ENCODE data around the gene ACAP1.

Gene ACAP1

DNA sequence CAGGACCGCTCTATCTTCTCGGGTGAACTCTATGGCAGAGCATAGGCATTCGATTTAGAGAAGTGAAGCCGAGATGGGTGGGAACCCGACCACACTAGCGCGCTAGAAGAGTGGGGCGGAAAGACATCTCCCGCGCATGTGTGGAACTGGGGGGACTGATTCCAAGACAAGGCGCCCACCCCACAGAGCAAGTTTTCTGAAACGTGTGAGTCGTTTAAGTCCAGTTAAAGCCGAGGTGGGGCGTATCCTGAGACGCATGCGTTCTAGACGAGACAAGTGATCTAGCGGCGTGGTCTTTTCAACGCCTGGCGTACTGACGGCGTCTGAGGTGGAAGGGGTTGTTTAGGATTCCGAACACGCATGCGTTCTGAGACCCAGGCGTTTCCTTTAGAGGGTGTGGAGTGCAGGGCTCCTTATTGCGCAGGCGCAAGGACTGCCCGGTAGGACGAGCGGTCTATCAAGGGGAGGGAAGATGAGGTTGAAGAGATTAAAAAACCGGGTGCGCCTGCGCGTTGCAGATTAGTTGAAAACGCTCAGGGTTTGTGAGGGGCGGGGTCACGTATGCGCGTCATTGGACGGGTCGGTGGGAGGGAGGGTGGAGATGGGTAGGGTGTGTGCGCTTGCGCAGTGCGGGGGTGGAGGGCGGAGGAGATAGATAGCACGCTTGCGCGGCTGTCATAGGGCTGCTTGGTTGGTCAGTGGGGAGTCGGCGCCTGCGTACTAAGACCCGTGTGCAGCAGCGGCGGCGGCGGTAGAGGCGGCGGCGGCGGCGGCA lies 29.2 kb upstream of the ACAP1 start, which contains the start of gene EIF5A:
Gene EIF5A (plus strand): TSS at position 718 of the 775 bp plus-strand sequence. CDS start 2,008 bp downstream, outside the sequence.
- ATAC-seq (peak; percentile 78), DNase-seq (peak; percentile 100)
- Mint-ChIP-seq H3K9me3 (no peaks in the 10 kb centered on the region), H3K4me3 (peak within 1 kb of the TSS; percentile 98), H3K36me3 (ENCODE audit: low read depth) (peaks cover 41% of the 10 kb centered on the region), H3K27me3 (peaks cover 5% of the 10 kb centered on the region), H3K4me1 (peaks cover 50% of the 10 kb centered on the region), H3K27ac (peak within 1 kb of the TSS; percentile 99)

DNA sequence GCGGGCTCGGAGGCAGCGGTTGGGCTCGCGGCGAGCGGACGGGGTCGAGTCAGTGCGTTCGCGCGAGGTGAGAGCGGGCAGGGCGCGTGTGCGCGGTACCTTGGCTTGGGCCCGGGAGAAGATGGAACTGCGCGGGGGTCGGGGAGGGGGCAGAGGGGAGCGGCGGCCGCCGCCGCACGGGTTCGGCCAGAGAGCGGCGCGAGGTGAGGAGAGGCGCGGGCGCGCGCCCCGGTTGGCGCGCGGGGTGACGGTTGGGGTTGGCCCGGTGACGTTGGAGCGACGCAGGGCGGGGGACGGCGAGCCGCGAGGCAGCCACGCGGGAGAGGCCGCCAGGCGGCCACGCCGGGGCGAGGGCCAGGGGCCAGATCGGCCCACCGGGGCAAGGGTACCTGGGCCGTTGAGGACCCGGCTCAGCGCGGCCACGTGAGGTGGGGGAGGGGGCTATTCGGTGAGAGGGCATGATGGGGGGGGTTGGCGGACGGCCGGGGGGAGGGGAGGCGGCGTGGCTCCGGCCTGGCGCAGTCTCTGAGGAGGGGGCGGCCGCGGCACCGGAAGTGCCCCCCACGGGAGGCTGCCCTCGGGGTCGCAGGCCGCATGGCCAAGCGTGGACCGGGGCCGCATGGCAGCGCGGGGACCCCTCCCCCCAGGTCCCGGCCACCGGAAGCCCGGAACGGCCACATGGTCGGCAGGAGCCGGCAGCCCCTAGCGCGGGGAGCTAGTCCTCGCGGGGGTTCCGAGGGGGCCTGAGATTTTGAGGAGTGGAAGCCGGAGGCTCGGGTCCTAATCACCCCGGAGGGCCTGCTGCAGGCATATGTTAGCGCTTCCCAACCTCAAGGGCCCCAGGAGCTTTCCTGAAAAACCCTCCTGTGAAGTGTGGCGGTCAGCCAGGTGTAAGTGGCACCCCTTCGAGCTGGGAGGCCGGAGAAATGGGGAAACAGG lies 28.4 kb upstream of the ACAP1 start:
- DNase-seq (peak; percentile 60), ATAC-seq (no peak)
- Mint-ChIP-seq H3K27ac (peak overlapping the region; percentile 99), H3K9me3 (no peaks in the 10 kb centered on the region), H3K4me3 (peak overlapping the region; percentile 98), H3K27me3 (peaks cover 5% of the 10 kb centered on the region), H3K4me1 (peaks cover 58% of the 10 kb centered on the region), H3K36me3 (ENCODE audit: low read depth) (peaks cover 49% of the 10 kb centered on the region)

- Mint-ChIP-seq H3K36me3 (ENCODE audit: low read depth) (peaks cover 55% of the 10 kb centered on the region), H3K4me3 (peak overlapping the region; percentile 98), H3K27me3 (peaks cover 5% of the 10 kb centered on the region), H3K9me3 (no peaks in the 10 kb centered on the region), H3K4me1 (peaks cover 66% of the 10 kb centered on the region), H3K27ac (peak overlapping the region; percentile 99)
- DNase-seq, result peak; percentile 80
- ATAC-seq, result peak; percentile 30
Observed at GRCh38 chr17:7308625-7309433, 27.5 kb upstream of the ACAP1 start.

DNA sequence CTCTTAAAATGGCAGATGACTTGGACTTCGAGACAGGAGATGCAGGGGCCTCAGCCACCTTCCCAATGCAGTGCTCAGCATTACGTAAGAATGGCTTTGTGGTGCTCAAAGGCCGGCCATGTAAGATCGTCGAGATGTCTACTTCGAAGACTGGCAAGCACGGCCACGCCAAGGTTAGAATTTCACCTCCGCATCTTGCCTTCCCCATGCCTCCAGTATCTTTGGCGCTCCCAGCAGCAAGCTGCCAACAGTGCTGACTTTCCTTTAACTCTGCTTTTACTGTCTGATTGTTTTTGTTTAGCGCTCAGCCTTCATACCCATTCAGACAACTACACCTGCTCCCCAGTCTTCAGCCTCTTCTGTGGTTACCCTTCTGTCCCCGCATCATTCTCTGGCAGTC lies 26.7 kb upstream of the ACAP1 start:
- Mint-ChIP-seq H3K36me3 (ENCODE audit: low read depth) (peaks cover 62% of the 10 kb centered on the region), H3K4me1 (peaks cover 74% of the 10 kb centered on the region), H3K27me3 (peaks cover 5% of the 10 kb centered on the region), H3K4me3 (peak overlapping the region; percentile 98), H3K9me3 (no peaks in the 10 kb centered on the region), H3K27ac (peak overlapping the region; percentile 99)
- DNase-seq, result no peak
- no peak for ATAC-seq

- Mint-ChIP-seq H3K9me3 (no peaks in the 10 kb centered on the region), H3K4me3 (peak overlapping the region; percentile 98), H3K27ac (peak overlapping the region; percentile 99), H3K27me3 (peaks cover 5% of the 10 kb centered on the region), H3K4me1 (peaks cover 79% of the 10 kb centered on the region), H3K36me3 (ENCODE audit: low read depth) (peaks cover 65% of the 10 kb centered on the region)
- ATAC-seq (no peak), DNase-seq (no peak)
Observed at GRCh38 chr17:7311110-7311705, 25.1 kb upstream of the ACAP1 start.

DNA sequence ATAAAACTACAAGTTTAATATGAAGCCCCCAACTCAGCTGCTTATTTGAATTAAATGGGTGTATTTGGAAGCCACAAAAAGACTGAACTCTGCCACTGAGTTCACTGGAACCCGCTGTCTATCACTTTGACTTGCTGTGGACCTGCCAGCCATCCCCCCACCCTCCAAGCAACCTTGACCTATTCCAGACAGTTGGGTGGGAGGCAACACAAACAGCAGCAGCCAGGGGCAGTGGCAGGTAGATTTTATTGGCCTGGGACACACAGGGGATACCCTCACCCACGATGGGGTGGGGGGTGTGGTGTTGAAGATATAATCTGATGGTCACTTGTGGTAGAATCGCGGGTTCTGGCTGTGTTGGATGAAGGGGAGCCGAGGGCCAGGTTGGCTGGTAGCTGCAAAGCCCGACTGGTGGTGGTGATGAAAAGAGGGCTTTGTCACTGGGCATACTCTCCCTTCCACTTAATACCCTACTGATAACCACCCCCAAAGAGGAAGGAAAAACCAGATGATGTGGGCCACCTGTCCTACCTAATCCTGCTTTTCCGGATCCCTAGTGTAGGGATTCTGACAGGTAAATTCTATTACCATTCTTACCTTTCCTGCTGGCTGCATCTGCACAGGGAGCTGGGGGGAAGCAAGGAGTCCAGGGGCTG lies 23.8 kb upstream of the ACAP1 start:
- Mint-ChIP-seq H3K4me3 (peak overlapping the region; percentile 98), H3K9me3 (no peaks in the 10 kb centered on the region), H3K27me3 (no peaks in the 10 kb centered on the region), H3K27ac (peak overlapping the region; percentile 90), H3K4me1 (peaks cover 69% of the 10 kb centered on the region), H3K36me3 (ENCODE audit: low read depth) (peaks cover 63% of the 10 kb centered on the region)
- DNase-seq, result no peak
- ATAC-seq, result no peak

GRCh38 chr17:7313088-7313889 lies 23.0 kb upstream of the ACAP1 start:
- Mint-ChIP-seq H3K27ac (peak overlapping the region; percentile 90), H3K4me1 (peaks cover 69% of the 10 kb centered on the region)
- ATAC-seq, result peak; percentile 15

GRCh38 chr17:7313890-7314718 lies 22.2 kb upstream of the ACAP1 start:
- peaks cover 61% of the 10 kb centered on the region for H3K4me1 Mint-ChIP-seq
- peak overlapping the region; percentile 98 for H3K4me3 Mint-ChIP-seq
- no peaks in the 10 kb centered on the region for H3K9me3 Mint-ChIP-seq
- H3K27ac Mint-ChIP-seq, result peak overlapping the region; percentile 90
- no peak for DNase-seq
- no peaks in the 10 kb centered on the region for H3K27me3 Mint-ChIP-seq
- H3K36me3 Mint-ChIP-seq (ENCODE audit: low read depth), result peaks cover 58% of the 10 kb centered on the region
- peak; percentile 6 for ATAC-seq

More at GRCh38 chr17:7313088-7313889, 23.0 kb upstream of the ACAP1 start:
- Mint-ChIP-seq H3K9me3 (no peaks in the 10 kb centered on the region), H3K36me3 (ENCODE audit: low read depth) (peaks cover 66% of the 10 kb centered on the region), H3K4me3 (peak overlapping the region; percentile 98), H3K27me3 (no peaks in the 10 kb centered on the region)
- DNase-seq, result no peak

DNA sequence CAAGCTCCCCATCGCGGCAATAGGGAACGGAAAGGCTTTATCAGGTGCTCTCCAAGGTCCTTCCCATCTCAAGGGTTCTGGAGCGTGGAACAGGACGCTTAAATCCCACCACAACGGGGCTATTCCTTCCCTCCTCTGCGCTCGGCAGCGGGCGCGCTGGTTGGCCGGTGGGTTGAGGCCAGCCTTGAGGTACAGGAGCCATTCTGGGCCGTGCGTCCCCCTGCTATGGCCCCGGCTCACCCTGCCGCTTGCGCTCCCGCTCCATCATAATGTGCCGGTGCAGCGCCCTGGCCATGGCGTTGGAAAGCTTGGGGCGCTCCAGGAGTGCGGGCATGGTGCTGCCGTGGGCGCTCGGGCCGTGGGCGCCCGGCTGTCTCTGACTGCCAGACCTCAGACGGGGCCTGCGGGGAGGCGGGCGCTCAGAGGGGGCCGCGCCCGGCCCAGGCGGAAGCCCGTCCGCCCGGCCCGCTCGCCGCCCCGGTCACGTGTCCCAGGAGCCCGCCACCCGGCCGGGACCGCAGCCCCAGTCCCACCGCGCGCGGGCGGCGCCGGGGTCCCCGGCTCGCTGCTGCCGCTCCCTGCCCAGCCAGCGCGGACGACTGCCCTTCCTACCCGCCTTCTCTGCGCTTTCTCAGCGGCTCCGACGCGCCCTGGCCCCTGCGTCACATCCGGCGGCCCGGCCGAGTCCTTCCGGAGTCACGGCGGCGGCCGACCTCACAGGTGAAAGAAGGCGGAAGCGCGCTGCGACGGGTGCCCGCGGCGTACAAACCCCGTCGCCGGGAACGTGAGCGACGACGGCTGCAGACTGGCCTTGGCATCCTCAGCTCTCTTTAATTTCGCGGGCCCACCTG lies 21.4 kb upstream of the ACAP1 start, which contains the start of gene GPS2:
Gene GPS2 (minus strand): TSS at position 642 of the 851 bp plus-strand sequence. CDS start 308 bp downstream, at position 334.
- Mint-ChIP-seq H3K27me3 (no peaks in the 10 kb centered on the region), H3K36me3 (ENCODE audit: low read depth) (peaks cover 50% of the 10 kb centered on the region), H3K9me3 (no peaks in the 10 kb centered on the region), H3K27ac (peak within 1 kb of the TSS; percentile 90), H3K4me1 (peaks cover 53% of the 10 kb centered on the region), H3K4me3 (peak within 1 kb of the TSS; percentile 98)
- DNase-seq (peak; percentile 96), ATAC-seq (peak; percentile 78)

- Mint-ChIP-seq H3K4me3 (peak overlapping the region; percentile 98), H3K9me3 (no peaks in the 10 kb centered on the region), H3K27ac (peak overlapping the region; percentile 87), H3K36me3 (ENCODE audit: low read depth) (peaks cover 46% of the 10 kb centered on the region), H3K27me3 (no peaks in the 10 kb centered on the region), H3K4me1 (peaks cover 45% of the 10 kb centered on the region)
- no peak for ATAC-seq
- DNase-seq, result no peak
Observed at GRCh38 chr17:7315570-7316235, 20.6 kb upstream of the ACAP1 start.
